ENCODE data around the gene PHF2. TPM values are rescaled to one million over a fixed set of nuclear protein-coding genes. Genes with fewer than 3 reads are reported as not detected.

PHF2 gene
- total and polyA plus RNA-seq, 2 experiments from 2014 or later: 4.3 to 11.8 TPM

DNA sequence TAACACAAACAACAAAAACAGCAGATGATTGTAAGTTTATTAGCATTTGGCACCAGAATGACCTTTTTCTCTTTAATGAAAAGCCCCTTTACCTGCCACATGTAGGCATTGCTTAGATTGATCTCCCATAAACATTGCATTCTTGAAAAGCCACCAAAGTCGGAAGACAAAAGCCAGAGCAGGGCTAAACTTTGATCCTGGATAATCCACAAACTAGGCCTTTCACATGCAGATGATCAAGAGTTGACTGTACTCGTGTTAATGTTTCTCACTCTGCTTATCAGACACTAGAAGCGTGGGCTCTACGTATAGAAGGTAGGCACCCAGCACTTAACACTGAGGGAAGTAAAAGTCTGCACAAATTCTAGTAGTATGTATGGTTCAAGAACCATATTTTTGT is 21.0 kb upstream of the PHF2 start:
- Mint-ChIP-seq H3K4me1 (peaks cover 10% of the 10 kb centered on the region; the same call in 2 of the 3 replicates), H3K27ac (no peak overlapping the region), H3K4me3 (no peak overlapping the region), H3K36me3 (ENCODE audit: low read depth) (peaks cover 59% of the 10 kb centered on the region), H3K9me3 (no peaks in the 10 kb centered on the region), H3K27me3 (ENCODE audit: insufficient read depth, low read depth, poor library complexity) (peaks cover 9% of the 10 kb centered on the region)
- Histone ChIP-seq H2AFZ (no peak overlapping the region), H3K9me2 (ENCODE audit: insufficient read depth) (no peaks in the 10 kb centered on the region), H3K79me2 (replicated peaks; ENCODE audit: insufficient read depth) (no peaks in the 10 kb centered on the region), H3K36me3 (ENCODE audit: insufficient read depth) (peaks cover 25% of the 10 kb centered on the region), H3K27ac (ENCODE audit: low read depth) (no peak overlapping the region), H3K27me3 (ENCODE audit: insufficient read depth) (no peaks in the 10 kb centered on the region), H3K4me1 (ENCODE audit: insufficient read depth) (peaks cover 11% of the 10 kb centered on the region; the same call in 1 of the 2 replicates), H3F3A (replicated peaks; ENCODE audit: low read depth) (no peaks in the 10 kb centered on the region), H3K4me2 (no peak overlapping the region), H3K4me3 (no peak overlapping the region), H4K20me1 (replicated peaks; ENCODE audit: insufficient read depth) (peaks cover 6% of the 10 kb centered on the region; the same call in 1 of the 2 replicates)
- TF ChIP-seq POLR2AphosphoS5 (IDR thresholded peaks at IDR 0.05; ENCODE audit: low read depth) (no peak), JUNB (IDR thresholded peaks at IDR 0.05; ENCODE audit: unreplicated experiment) (no peak), EZH2 (IDR thresholded peaks at IDR 0.05; ENCODE audit: low read depth, unreplicated experiment) (no peak), EZH2phosphoT487 (IDR thresholded peaks at IDR 0.05; ENCODE audit: unreplicated experiment) (no peak), CREB1 (CRISPR knock-in tag; IDR thresholded peaks at IDR 0.05; ENCODE audit: low read depth) (no peak), STAT1 (IDR thresholded peaks at IDR 0.05; ENCODE audit: unreplicated experiment) (no peak), ZNF114 (CRISPR knock-in tag; IDR thresholded peaks at IDR 0.05) (no peak), ZNF331 (CRISPR knock-in tag; IDR thresholded peaks at IDR 0.05; ENCODE audit: low read depth) (no peak), NANOG (IDR thresholded peaks at IDR 0.05; ENCODE audit: borderline replicate concordance) (no peak)
- TF ChIP-seq, protein P1, sequence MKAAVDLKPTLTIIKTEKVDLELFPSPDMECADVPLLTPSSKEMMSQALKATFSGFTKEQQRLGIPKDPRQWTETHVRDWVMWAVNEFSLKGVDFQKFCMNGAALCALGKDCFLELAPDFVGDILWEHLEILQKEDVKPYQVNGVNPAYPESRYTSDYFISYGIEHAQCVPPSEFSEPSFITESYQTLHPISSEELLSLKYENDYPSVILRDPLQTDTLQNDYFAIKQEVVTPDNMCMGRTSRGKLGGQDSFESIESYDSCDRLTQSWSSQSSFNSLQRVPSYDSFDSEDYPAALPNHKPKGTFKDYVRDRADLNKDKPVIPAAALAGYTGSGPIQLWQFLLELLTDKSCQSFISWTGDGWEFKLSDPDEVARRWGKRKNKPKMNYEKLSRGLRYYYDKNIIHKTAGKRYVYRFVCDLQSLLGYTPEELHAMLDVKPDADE (IDR thresholded peaks at IDR 0.05): no peak
- TF ChIP-seq, protein P2, sequence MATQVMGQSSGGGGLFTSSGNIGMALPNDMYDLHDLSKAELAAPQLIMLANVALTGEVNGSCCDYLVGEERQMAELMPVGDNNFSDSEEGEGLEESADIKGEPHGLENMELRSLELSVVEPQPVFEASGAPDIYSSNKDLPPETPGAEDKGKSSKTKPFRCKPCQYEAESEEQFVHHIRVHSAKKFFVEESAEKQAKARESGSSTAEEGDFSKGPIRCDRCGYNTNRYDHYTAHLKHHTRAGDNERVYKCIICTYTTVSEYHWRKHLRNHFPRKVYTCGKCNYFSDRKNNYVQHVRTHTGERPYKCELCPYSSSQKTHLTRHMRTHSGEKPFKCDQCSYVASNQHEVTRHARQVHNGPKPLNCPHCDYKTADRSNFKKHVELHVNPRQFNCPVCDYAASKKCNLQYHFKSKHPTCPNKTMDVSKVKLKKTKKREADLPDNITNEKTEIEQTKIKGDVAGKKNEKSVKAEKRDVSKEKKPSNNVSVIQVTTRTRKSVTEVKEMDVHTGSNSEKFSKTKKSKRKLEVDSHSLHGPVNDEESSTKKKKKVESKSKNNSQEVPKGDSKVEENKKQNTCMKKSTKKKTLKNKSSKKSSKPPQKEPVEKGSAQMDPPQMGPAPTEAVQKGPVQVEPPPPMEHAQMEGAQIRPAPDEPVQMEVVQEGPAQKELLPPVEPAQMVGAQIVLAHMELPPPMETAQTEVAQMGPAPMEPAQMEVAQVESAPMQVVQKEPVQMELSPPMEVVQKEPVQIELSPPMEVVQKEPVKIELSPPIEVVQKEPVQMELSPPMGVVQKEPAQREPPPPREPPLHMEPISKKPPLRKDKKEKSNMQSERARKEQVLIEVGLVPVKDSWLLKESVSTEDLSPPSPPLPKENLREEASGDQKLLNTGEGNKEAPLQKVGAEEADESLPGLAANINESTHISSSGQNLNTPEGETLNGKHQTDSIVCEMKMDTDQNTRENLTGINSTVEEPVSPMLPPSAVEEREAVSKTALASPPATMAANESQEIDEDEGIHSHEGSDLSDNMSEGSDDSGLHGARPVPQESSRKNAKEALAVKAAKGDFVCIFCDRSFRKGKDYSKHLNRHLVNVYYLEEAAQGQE (IDR thresholded peaks at IDR 0.05; ENCODE audit: unreplicated experiment): no peak
- TF ChIP-seq, protein P3, sequence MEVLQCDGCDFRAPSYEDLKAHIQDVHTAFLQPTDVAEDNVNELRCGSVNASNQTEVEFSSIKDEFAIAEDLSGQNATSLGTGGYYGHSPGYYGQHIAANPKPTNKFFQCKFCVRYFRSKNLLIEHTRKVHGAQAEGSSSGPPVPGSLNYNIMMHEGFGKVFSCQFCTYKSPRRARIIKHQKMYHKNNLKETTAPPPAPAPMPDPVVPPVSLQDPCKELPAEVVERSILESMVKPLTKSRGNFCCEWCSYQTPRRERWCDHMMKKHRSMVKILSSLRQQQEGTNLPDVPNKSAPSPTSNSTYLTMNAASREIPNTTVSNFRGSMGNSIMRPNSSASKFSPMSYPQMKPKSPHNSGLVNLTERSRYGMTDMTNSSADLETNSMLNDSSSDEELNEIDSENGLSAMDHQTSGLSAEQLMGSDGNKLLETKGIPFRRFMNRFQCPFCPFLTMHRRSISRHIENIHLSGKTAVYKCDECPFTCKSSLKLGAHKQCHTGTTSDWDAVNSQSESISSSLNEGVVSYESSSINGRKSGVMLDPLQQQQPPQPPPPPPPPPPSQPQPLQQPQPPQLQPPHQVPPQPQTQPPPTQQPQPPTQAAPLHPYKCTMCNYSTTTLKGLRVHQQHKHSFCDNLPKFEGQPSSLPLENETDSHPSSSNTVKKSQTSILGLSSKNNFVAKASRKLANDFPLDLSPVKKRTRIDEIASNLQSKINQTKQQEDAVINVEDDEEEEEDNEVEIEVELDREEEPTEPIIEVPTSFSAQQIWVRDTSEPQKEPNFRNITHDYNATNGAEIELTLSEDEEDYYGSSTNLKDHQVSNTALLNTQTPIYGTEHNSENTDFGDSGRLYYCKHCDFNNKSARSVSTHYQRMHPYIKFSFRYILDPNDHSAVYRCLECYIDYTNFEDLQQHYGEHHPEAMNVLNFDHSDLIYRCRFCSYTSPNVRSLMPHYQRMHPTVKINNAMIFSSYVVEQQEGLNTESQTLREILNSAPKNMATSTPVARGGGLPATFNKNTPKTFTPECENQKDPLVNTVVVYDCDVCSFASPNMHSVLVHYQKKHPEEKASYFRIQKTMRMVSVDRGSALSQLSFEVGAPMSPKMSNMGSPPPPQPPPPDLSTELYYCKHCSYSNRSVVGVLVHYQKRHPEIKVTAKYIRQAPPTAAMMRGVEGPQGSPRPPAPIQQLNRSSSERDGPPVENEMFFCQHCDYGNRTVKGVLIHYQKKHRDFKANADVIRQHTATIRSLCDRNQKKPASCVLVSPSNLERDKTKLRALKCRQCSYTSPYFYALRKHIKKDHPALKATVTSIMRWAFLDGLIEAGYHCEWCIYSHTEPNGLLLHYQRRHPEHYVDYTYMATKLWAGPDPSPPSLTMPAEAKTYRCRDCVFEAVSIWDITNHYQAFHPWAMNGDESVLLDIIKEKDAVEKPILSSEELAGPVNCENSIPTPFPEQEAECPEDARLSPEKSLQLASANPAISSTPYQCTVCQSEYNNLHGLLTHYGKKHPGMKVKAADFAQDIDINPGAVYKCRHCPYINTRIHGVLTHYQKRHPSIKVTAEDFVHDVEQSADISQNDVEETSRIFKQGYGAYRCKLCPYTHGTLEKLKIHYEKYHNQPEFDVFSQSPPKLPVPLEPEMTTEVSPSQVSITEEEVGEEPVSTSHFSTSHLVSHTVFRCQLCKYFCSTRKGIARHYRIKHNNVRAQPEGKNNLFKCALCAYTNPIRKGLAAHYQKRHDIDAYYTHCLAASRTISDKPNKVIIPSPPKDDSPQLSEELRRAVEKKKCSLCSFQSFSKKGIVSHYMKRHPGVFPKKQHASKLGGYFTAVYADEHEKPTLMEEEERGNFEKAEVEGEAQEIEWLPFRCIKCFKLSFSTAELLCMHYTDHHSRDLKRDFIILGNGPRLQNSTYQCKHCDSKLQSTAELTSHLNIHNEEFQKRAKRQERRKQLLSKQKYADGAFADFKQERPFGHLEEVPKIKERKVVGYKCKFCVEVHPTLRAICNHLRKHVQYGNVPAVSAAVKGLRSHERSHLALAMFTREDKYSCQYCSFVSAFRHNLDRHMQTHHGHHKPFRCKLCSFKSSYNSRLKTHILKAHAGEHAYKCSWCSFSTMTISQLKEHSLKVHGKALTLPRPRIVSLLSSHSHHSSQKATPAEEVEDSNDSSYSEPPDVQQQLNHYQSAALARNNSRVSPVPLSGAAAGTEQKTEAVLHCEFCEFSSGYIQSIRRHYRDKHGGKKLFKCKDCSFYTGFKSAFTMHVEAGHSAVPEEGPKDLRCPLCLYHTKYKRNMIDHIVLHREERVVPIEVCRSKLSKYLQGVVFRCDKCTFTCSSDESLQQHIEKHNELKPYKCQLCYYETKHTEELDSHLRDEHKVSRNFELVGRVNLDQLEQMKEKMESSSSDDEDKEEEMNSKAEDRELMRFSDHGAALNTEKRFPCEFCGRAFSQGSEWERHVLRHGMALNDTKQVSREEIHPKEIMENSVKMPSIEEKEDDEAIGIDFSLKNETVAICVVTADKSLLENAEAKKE (CRISPR knock-in tag; IDR thresholded peaks at IDR 0.05): no peak
- TF ChIP-seq, protein P4, sequence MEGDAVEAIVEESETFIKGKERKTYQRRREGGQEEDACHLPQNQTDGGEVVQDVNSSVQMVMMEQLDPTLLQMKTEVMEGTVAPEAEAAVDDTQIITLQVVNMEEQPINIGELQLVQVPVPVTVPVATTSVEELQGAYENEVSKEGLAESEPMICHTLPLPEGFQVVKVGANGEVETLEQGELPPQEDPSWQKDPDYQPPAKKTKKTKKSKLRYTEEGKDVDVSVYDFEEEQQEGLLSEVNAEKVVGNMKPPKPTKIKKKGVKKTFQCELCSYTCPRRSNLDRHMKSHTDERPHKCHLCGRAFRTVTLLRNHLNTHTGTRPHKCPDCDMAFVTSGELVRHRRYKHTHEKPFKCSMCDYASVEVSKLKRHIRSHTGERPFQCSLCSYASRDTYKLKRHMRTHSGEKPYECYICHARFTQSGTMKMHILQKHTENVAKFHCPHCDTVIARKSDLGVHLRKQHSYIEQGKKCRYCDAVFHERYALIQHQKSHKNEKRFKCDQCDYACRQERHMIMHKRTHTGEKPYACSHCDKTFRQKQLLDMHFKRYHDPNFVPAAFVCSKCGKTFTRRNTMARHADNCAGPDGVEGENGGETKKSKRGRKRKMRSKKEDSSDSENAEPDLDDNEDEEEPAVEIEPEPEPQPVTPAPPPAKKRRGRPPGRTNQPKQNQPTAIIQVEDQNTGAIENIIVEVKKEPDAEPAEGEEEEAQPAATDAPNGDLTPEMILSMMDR (conservative IDR thresholded peaks at IDR 0.05; ENCODE audit: low read depth in 2 of 2): no peak
- DNase-seq (ENCODE audit: low spot score) (peak; percentile 30), ATAC-seq (peak; percentile 43; the same call in 2 of the 3 replicates)
